Activated CD8-positive, alpha-beta memory T cell treated with anti-CD3 and anti-CD28 coated beads, Interleukin-2, amount 50 U/mL, for 1 hour (primary cell): Measurements from ENCODE around the gene ARPC1B.
"Not testable (repeated sequence)": the region's sequence is repeated elsewhere in the genome, so short reads cannot be mapped to it uniquely, and the experiment has no call there.

Source experiments
- DNase-seq: peaks from one replicate; pipeline ENCODE4 v3.0.0-alpha.2; 2020; ENCODE audit errors: extremely low read depth

Gene ARPC1B

GRCh38 chr7:99409192-99409572, 34.7 kb downstream of the ARPC1B start:
- no peak for DNase-seq

DNA sequence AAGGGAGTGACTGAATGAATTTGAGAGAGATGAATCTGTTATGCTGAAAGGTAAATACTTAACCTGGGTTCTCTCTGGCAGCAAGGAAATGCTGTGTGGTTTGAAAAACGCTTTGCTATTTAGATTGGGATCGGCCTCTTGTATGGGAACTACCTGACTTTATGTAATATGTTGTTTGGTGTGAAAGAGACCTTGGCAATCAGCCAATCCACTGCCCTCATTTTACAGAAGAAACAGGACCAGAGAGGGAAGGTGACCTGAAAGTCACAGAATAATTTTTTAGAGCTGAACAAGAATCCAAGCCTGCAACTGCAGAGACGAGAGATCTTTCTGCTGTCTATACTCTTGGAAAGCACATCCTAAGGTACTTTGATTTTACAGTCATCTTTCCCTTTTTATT, 35.3 kb downstream of the ARPC1B start:
- DNase-seq: no peak

DNA sequence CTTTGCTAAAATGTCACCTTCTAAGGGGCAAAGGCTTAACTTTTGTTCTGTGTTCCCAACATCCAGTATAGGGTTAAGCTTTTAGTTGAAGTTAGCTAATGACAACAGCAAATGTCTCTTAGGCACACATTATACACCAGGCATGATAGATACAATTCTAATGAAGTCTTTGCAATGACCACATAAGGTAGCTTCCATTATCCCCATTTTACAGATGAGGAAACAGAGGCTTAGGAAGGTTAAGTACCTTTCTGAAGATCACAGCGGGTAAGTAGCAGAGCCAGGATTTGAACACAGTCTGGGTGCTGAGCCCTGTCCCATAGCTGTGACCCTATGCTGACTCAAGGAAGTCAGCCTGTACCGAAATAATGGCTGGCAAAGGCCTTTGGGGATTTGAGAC, 36.1 kb downstream of the ARPC1B start:
- no peak for DNase-seq

DNA sequence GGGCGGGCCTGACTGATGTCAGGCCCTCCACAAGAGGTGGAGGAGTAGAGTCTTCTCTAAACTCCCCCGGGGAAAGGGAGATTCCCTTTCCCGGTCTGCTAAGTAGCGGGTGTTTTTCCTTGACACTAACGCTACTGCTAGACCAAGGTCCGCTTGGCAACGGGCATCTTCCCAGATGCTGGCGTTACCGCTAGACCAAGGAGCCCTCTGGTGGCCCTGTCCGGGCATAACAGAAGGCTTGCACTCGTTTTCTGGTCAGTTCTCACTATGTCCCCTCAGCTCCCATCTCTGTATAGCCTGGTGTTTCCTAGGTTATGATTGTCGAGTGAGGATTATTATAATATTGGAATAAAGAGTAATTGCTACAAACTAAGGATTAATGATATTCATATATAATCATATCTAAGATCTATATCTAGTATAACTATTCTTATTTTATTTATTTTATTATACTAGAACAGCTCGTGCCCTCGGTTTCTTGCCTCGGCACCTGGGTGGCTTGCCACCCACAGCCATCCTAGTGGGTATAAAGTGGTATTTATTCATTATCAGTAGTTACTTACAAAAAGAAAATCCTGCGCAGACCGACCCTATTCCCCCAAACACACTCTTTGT, 41.1 kb downstream of the ARPC1B start:
- DNase-seq: not testable (repeated sequence)

DNA sequence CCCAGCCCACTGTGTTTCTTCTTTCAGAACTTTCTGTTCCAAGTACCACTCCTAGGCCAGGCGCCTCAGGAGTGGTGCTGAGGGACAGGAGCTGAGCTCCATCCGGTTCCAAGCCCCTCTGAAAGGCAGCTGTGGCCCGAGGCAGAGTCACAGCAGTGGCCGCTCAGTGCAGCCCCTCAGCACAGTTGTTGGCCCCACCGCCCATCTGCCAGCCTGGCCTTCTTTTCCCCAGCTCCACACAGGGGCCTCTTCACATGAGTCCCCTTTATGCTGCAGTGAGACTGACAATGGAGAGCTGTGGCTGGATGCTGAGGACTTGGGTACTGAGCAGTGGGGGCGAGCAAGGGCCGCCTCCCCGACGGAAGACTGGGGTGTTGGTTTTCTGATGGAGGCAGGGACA, 43.7 kb downstream of the ARPC1B start:
- no peak for DNase-seq

DNA sequence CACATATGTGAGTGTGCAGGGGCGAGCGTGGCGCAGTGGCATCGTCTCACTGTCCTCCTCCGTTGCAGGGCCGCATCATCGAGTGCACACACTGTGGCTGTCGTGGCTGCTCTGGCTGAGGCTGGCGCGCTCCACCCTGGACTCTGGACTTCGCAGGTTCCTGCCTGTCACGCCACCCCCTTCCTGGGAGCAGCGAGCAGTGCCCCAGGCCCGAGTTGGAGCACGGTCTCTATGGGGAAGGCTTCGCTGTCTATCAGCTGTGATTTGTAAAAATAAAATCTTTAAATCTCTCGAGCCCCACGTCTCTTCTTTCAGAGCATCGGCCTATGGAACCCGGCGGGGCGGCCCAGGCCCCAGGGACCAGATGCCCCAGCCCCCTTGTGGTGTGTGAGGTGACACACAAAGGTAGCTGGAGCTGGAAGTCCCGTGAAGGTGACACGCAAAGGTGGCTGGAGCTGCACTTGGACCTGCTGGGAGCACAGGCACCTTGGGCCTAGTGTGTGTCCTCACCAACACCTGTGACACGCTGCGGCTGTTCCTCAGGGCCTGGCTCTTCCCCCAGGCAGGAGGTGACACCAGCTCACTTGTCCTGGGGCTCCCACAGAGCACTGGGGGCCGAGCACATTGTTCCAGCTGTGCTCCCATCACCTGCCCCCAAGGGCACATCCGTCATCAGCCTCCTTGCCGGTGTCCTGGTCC, 44.9 kb downstream of the ARPC1B start:
- DNase-seq: no peak

- no peak for DNase-seq
These were observed 45.7 kb downstream of the ARPC1B start for GRCh38 chr7:99420213-99420612.

- DNase-seq: no peak
These were observed 46.5 kb downstream of the ARPC1B start for GRCh38 chr7:99420986-99421385.

DNA sequence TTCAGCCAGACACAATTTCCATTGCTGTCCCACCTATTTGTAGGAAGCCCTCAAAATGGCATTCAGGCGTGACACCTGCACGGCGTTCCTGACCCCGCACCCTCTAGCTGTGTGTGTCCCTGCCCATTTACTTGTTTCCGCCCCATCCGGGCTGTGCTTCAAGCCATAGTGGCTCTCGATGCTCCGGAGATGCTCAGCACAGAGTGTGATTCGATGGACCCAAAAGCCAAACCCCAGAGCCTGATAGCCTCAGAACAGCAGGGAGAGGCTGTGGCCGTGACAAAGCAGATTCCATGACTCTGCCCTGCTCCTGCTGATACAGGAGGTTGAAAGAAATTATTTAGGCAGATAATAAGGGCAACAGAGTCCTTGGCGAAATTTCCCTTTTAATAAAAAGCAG, 47.7 kb downstream of the ARPC1B start:
- no peak for DNase-seq

DNA sequence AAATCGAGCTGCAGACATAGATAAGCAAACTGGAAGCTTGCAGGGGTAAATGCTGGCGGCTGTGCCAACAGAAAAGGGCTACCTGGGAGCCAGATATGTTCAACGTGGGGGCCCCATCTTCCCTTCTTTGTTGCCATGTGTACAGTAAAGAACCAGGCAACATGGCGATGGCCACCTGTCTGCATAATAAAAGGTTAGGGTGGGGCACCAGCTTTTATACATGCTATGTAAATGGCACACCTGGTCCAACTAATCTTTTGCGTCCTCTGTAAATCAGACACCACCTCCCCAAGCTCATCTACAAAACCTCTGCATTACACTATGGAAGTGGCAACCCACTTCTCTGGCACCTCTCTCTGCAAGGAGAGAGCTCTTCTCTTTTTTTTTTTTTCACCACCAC, 48.1 kb downstream of the ARPC1B start:
- DNase-seq: no peak

GRCh38 chr7:99424932-99425730, 50.6 kb downstream of the ARPC1B start:
- no peak for DNase-seq

- DNase-seq: no peak
These were observed 54.5 kb downstream of the ARPC1B start for GRCh38 chr7:99428972-99429566.

GRCh38 chr7:99429756-99430155, 55.2 kb downstream of the ARPC1B start:
- no peak for DNase-seq

DNA sequence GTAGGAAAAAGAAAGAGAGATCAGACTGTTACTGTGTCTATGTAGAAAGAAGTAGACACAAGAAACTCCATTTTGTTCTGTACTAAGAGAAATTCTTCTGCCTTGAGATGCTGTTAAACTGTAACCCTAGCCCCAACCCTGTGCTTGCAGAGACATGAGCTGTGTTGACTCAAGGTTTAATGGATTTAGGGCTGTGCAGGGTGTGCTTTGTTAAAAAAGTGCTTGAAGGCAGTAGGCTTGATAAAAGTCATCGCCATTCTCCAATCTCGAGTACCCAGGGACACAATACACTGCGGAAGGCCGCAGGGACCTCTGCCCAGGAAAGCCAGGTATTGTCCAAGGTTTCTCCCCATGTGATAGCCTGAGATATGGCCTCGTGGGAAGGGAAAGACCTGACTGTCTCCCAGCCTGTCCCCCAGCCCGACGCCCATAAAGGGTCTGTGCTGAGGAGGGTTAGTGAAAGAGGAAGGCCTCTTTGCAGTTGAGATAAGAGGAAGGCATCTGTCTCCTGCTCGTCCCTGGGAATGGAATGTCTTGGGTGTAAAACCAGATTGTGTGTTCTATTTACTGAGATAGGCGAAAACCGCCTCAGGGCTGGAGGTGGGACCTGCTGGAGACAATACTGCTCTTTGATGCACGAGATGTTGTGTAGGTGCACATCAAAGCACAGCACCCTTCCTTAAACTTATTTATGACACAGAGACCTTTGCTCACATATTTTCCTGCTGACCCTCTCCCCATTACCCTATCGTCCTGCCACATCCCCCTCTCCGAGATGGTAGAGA, 57.4 kb downstream of the ARPC1B start:
- DNase-seq: not testable (repeated sequence)

DNA sequence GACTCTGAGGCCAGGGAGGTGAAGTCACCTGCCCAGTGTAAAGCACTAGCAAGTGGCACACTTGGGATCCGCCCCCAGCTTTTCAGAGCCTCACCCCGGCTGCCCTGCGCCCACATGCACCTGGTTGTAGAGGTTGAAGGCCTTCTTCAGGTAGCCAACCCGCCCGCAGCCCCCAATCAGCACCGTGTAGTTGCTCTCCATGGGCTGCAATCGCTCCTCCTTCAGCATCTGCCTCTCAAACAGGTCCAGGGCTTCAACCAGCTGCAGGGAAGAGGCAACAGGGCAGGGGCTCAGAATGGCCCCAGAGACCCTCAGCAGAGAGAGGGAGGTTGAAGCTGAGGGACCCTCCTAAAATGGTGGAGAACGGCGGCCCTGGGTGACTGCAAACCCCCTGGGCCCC, 58.6 kb downstream of the ARPC1B start:
- DNase-seq: no peak

- no peak for DNase-seq
These were observed 63.5 kb downstream of the ARPC1B start for GRCh38 chr7:99437946-99438572.

- peak; percentile 69 for DNase-seq
These were observed 64.3 kb downstream of the ARPC1B start, which contains the start of the genes CPSF4 and PTCD1 for GRCh38 chr7:99438573-99439480. Gene CPSF4, plus strand, starts transcription at chr7:99438943. Its CDS starts 140 bp downstream, at chr7:99439083. Gene PTCD1, minus strand, starts transcription at chr7:99438798. Its CDS starts 3,556 bp downstream, at chr7:99435242.

DNA sequence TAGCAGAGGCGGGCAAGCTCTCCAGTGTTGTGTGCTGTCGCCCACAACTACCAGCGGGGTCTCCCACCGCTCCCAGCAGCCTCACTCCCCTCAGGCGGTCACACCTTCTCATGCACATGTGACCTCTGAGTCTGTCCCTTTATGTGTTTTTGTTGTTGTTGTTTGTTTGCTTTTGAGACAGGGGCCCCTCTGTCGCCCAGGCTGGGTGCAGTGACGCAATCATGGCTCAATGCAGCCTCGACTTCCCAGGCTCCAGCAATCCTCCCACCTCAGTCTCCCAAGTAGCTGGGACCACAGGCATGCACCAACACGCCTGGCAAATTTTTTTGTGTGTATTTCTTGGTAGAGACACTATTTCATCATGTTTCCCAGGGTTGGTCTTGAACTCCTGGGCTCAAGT, 65.7 kb downstream of the ARPC1B start:
- DNase-seq: no peak
